ENCODE data around the gene CEMIP2.
"Not testable (repeated sequence)": the region's sequence is repeated elsewhere in the genome, so short reads cannot be mapped to it uniquely, and the experiment has no call there.

Gene CEMIP2

DNA sequence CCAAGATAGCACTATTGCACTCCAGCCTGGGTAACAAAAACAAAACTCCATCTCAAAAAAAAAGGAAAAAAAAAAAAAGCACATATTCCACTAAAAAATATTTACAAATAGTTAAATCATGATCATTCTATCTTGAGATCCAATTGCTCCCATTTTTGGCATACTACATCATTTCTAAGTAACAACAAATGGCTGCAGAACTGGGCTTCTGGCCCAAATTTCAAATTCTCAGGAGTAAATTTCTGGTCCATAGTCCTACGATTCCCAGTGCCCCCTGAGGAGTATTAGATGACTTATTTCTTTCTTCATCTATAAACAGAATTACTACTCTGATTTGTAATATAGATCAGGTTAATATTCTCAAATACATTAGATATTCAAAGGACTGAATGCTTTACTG, 62.1 kb downstream of the CEMIP2 start:
- DNase-seq, result no peak

DNA sequence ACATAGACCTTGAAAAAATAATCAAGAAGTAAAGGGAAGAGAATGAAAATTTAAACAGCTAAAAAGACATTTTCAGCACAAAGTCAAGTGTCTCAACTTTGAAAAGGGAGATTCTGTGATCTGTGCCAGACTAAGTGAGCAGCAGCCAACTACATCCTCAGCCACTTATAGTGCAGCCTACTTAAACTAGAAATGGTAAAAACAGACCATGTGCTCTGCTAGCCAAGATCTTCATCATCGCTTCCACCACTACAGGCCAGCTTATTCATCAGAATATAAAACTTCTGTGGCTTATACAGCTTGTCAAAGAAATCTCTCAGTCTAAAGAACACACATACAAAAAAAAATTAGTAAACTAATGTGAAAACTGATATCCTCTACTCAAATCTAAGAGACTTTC, 63.5 kb downstream of the CEMIP2 start:
- DNase-seq, result no peak

DNA sequence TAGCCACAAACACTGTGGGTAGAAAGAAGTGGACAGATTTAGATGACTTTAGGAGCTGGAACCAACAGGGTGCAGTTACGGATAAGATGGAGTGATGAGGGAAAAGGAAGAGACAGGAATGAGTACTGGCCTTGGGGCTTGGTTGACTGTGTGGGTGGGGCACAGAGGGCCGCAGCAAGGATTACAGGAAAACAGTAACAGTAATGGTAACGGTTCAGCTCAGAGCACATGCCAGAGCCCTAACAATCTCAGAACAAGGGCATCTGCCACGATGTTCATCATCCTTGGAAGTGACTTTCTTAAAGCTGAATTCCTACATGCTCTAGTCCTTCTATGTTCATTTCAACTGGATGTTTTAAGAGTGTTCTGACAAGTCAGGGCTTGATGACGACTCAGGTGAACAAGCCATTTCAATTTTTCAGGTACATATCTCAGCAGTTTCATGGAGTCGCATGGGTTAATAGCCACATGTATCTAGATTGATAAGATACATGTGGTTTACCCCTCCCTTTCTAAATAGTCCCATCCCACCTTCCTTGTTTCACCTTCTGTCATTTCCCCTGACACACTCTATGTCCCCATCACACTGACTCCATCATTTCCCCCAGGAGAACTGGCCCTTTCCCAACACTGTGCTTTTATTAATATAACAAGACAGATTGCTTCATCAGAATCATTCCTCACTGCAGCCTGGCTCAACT, 65.0 kb downstream of the CEMIP2 start:
- DNase-seq, result no peak

DNA sequence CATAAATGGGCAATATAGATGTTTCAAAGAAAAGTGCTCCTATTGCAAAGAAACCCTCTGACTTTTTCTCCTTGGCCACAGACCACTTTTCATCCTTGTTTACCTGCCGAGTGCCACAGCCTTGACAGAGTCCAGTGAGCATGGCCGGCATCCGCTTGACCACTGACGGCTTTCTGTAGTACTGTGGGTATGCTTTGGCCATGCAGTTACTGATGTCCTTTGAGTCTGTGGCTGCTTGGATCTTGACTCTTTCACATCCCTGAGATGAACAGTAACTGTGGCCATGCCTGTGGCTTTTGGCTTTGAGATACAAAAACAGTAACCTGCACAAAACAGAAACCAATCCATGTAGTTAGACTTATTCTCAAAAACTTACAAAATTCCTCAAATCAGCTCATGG, 70.4 kb downstream of the CEMIP2 start:
- no peak for DNase-seq

DNA sequence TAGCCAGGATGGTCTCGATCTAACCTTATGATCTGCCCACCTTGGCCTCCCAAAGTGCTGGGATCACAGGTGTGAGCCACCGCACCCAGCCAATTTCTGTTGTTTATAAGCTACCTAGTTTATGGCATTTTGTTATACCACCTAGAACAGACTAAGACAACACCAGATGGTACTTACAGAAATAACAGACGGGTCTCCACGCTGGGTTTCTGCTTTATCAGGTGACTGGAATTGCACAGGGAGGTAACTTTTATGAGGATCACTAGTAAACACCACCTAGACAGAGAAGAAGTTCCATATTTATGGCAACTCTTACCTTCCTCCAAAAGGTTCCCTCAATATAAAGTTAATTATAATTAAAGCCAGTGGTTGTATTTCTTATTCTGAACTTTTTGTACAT, 74.0 kb downstream of the CEMIP2 start:
- no peak for DNase-seq

DNA sequence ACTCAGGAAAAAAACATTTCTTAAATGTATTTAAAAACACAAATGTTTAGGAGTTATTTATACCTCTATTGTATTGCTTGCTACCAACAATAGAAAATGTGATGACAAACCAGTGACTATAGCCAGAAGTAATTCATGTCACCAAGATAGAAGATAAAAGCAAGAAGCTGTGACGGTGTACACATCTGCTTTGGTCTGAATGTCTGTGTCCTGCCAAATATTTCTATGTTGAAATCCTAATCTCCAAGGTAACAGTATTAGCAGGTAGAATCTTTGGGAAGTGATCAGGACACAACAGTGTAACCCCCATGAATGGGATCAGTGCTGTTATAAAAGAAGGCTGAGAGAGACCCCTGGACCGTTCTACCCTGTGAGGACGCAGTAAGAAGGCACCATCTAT, 74.7 kb downstream of the CEMIP2 start:
- no peak for DNase-seq

DNA sequence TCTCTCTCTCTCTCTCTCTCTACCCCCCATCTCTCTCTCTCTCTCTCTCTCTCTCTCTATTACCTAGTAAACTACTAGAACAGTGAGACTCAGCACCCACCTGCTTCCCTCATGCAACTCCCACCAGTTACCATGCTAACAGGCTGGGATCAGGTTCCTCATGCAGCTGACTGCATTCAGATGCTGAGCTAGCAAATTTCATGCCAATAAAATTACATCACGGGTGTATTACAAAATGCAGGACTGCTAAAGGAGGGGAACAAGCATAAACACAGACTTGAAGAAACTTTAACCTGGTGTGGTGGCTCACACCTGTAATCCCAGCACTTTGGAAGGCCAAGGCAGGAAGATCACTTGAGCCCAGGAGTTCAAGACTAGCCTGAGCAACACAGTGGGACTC, 76.0 kb downstream of the CEMIP2 start:
- no peak for DNase-seq

DNA sequence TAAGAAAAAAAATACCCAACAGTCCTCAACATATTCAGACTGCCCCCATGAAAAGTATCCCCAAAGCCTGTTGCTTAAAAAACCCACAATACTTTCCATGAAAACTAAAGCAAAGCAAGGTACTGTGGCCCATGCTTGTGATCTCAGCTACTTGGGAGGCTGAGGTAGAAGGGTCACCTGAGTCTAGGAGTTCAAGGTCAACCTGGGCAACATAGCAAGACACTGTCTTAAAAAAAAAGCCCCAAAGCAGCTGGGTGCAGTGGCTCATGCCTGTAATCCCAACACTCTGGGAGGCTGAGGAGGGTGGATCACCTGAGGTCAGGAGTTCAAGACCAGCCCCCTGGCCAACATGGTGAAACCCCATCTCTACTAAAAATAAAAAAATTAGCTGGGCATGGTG, 76.7 kb downstream of the CEMIP2 start:
- DNase-seq, result not testable (repeated sequence)

DNA sequence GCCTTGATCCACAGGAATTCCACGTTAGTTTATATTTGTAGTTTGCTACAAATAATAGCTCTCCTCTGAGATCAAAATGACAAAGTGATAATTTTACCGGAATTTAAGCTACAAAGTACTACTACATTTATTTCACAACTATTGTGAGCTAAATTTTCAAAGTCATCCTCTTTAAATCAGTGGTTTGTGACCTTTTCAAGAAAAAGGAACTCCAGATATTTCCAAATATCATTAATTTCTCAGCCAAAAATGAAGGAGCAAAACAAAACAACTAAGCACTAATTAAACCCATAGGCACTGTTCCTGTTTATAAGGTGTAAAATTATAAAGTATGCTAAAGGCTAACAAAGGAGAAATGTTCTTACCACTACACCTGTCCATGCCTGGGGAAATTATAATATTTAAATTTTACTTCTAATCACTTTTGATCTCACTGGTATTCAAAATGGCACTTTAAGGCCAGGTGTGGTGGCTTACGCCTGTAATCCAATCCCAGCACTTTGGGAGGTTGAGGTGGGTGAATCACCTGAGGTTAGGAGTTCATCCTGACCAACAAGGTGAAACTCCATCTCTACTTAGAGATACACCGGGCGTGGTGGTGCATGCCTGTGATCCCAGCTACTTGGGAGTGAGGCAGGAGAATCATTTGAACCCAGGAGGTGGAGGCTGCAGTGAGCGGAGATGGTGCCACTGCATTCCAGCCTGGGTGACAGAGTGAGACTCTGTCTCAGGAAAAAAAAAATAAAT, 77.5 kb downstream of the CEMIP2 start:
- DNase-seq, result no peak

DNA sequence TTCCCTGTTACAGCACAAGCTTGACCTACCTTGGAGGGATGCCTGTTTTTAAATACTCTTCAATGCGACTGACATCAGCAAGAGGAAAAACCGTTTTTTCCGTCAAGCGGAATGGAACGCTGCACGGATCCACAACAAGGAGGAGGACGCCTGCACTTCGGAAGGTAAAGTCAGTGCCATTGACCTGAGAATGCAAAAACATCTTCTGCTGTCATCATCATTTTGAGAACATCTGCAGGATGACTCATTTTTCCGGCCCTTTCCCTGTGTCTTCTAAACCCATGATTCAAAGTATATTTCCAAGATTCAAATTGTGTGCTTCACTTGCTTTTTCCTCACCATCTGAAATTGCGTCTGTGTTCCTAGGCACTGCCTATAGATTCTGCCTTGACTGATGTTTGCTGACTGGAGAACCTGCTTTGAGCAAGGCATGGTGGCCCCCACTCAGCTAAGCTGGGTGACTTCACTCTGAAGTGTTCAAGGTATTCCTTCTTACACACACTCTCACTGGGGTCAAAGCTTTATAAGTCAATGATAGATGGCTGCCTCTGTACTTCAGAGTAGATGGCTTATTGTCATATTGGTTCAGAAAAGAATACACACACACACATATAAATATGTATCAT, 78.1 kb downstream of the CEMIP2 start:
- no peak for DNase-seq

DNA sequence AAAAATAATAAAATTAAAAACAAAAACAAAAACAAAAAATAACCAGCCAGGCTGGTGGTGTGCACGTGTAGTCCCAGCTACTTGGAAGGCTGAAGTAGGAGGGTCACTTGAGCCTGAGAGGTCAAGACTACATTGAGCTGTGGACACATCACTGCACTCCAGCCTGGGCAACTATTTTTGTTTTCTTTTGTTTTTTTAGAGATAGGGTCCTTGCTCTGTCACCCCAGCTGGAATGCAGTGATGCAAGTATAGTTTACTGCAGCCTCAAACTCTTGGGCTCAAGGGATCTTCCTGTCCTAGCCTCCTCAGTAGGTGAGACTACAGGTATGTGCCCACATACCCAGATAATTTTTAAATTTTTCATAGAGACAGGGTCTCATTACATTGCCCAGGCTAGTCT, 80.6 kb downstream of the CEMIP2 start:
- no peak for DNase-seq

DNA sequence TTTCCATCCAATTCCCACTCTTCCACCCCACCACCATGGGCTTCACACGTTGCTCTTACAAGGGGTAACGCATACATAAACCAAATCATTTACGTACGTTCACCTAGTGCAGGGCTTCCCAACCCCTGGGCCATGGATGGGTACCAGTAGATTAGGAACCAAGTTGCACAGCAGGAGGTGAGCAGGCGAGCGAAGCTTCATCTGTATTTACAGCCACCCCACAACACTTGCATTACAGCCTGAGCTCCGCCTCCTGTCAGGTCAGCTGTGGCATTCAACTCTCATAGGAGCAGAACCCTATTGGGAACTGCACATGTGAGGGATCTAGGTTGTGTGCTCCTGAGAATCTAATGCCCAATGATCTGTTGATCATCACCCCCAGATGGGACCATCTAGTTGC, 82.3 kb downstream of the CEMIP2 start:
- DNase-seq, result no peak

DNA sequence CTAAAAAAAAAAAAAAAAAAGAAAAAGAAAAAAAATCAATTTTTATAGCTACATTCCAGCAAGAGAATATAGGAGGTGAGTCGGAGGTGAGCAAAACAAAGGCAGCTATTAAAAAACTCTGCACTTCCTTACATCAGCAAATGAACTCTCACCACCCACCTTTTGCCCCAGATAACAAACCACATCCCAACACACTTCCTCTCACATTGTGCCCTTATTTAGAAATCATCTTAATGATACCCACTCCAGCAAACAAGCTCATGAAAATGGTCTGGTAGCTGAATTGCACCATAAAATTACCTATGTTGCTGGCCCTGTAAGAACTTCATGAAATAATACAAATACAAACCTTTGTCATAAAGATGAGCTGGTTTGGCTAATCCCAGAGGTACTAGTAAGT, 82.9 kb downstream of the CEMIP2 start:
- no peak for DNase-seq

DNA sequence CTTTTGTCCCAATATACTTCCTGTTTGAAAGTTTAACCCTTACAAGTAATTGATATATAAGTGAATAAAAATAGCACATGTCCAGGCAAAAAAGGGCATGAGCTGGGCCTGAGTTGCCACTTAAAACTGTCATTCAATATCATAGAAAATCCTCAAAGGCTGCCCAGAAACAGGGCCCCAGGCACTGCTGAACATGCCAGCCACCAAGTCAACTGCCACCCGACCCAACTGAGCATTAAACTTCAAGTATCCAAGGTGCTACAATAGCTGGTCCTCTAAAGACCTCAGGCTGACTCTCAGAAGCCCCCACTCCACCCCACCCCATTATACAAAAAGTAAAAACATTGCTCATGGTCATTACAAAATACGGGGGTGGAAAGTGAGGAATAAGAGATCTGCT, 83.7 kb downstream of the CEMIP2 start:
- DNase-seq, result no peak

DNA sequence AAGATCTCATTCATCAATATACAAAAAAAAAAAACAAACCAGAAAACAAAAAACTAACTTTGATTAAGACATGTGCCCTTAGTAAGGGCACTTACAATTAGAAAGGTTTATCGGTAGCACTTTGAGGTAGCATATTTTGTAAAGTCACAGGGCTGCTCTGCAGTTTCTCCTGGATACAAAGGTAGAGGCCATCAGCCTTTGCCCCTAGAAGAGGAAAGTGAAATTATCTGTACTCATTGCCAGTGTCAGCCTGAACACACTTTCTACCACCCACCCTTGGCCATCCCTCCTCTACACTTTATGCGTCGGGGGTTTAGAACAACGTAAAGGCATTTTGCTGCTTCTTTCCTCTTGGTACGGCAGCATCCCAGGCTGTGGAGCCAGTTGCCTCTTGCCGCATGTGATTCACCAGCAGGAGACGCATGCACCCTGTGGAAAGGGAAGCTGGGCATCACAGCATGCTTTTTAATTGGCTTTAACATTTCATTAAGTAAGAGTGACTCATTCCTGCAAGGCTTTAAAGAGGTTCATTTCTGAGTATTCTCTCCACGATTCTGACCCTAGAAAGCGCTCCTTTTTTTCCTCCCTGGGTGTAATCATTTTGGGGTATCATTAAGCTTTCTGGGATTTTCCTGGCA, 84.6 kb downstream of the CEMIP2 start:
- peak in 1 of 3 experiments; percentile 40 for DNase-seq

DNA sequence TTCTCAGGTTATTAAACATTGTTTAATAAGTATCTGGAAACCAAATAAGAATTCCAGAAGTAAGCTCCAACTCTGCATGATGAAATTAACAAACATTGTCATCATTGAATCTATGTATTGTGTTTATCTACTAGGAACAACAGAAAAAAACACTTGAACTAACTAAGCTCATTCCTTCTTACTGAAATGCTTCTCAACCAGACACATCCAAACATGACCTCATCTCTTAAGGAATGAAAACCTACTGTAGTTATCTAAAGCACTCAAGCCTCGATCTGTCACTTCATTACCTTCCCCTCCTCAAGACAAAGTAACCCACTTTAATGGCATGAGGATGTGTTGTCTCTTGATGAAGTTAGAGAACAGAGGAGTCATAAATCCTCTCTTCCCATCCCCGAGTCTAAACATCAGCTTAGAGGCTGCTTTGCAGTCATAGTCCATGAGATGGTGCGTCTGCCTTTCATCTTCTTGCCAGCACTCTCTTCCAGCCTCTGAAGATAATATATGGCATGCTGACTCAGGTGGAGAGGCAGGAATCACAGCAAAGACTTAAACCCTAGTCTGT, 86.5 kb downstream of the CEMIP2 start:
- DNase-seq, result peak in 1 of 3 experiments; percentile 33

DNA sequence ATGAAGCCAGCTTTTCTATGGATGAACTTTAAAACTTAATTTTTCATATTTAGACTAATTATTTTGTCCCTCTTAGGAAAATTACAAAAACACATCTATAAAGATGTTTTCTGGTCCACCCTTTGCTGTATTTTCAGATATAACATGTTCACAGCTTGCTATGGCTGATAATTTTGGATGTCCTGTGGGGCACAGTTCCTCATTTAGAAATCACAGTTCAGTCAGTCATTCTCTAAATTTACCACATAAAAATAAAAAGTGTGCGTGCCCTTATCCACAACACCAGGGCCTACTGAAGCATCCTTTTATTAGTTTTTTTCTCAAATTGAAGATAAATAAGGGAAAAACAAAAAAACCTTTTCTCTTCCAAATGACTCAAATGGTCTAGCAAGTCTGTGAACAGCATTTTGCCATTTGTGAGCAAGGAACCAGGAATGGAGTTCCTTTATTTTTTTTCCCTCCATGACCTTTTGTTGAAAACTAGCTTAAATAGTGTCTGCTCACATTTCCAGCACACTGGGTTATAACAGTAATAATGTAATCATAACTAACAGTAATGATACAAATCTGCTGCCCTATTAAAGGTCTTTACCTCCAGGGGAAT, 87.1 kb downstream of the CEMIP2 start:
- no peak for DNase-seq

DNA sequence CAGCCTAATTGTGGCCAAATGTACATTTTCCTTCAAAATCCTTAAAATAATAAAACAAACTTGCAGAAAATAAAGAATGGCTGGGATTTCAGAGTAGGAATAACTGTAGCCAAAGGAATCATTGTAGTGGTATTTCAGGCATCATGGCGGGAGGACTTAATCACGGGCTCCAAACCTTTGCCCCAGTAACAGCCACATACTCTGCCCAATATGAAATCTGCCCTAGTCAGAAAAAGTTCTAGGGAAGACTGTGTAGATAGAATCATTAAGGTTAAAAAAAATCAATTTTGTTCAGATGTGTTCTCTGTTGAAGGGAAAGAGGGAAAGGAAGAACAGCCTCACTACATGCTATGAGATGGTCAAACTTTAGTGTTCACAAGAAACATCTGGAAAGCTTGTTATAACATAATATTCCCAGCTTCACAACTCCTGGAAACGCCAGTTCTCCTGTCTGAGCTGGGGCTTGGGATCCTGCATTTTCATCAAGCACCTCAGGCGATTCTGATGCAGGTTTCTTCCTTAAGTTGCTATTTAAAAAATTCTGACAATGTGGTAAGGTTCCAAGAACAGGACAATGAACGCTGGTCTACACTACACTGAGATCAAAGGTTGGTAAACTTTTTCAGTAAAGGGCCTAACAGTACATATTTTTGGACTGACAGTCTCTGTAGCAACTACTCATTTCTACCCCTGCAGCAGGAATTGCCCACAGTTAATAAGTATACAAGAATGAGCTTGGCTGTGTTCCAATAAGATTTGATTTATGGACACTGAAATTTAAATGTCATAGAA, 87.9 kb downstream of the CEMIP2 start:
- peak in 1 of 3 experiments; percentile 56 for DNase-seq

DNA sequence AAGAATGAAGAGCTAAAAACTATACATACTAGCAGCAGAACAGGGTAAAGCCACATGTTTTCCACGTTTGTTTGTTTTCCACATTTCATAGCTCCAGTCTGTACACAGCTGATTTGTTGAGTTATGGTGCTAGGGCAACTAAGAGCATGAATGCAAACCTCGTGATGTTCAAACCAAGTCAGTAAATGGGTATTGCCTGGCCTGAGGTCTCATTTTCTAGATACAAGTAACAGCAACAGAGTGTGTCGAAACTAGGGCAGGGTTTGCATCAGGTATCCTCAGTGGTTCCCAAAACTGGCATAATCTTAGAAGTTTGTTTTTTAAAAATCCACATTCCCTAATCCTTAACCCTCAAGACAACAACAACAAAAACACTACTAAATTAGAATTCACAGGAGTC, 89.3 kb downstream of the CEMIP2 start:
- no peak for DNase-seq

DNA sequence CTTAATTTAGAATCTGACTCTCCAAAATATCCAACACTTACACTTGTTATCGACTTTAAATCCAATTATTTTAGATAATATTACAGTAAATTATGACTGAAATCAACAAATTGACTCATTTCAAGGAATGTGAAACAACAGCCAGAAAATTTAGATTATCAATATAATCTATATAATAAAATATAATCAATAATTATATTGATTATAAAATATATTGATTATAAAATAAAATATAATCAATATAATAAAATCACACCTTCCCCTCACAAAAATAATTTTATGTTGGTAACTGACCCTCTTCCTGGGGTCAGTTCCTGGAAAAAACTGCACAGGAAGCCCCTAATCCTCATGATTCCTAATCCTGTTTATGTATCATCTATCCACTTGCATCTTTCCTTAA, 91.1 kb downstream of the CEMIP2 start:
- no peak for DNase-seq

DNA sequence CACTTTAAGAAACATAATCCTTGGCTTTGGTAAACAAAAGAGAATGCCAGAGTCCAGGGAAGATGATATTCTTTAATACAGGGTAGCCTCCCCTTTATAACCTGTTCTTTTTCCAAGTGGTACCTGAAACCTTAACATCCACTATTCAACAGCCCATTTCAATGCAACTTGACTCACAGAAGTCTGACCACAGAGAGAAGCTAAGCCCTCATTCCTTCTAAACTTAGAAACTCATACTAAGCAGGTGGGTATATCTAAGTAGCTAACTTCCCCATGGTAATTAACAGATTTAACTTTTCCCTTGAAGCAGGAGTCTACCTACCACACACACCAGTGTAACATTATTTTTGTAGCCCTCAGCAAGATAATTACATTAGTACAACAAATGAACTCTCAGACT, 91.9 kb downstream of the CEMIP2 start:
- no peak for DNase-seq

DNA sequence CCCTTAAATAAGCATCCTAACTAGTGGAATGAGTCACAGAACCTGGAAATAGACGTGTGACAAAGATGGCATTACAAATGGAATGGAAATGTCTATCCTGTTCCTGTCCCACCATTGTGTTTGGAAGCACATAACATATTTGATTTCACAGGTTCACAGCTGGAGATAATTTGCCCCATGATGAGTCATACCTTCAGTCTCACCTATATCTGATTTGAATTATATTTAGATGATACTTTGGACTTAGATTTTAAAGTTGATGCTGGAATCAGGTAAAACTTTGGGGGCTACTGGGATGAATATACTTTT, 92.5 kb downstream of the CEMIP2 start:
- no peak for DNase-seq

All from NCI-H1417 (cell line).